Measurements from ENCODE around the gene NEU2. TPM values are rescaled to one million over a fixed set of nuclear protein-coding genes. Genes with fewer than 3 reads are reported as not detected.
A peak's percentile ranks its signal among the peaks of the same experiment; 100 is the strongest.

NEU2 gene
- total RNA-seq, 3 donors from 2014 or later (not counting 1 experiment from before 2014, with no cell fraction given), result not detected

GRCh38 chr2:233082931-233083755 is 50.7 kb downstream of the NEU2 start:
- H3K9me3 Mint-ChIP-seq, result no peaks in the 10 kb centered on the region
- 32% methylated on average over 9 of the region's 9 CpGs for WGBS (ENCODE audit: insufficient coverage)
- peaks cover 38% of the 10 kb centered on the region for H3K36me3 ChIP-seq (ENCODE audit: control insufficient read depth, insufficient read depth, low read length)
- peak in 1 of 2 donors; percentile 23 for DNase-seq
- no peak for ATAC-seq
- peak overlapping the region; percentile 85 for H3K27ac ChIP-seq (ENCODE audit: low read length)
- H3K27me3 ChIP-seq (ENCODE audit: control insufficient read depth, insufficient read depth, low read length), result no peaks in the 10 kb centered on the region
- peaks cover 100% of the 10 kb centered on the region for H3K4me1 ChIP-seq (ENCODE audit: control insufficient read depth, insufficient read depth, low read length)
- H3K4me3 ChIP-seq (ENCODE audit: low read length), result no peak overlapping the region
- intact Hi-C loops (cut with micrococcal nuclease), result loop anchor here (10.0 kb wide), 1 partner anchor 302 kb away; no protein-coding TSS in a partner anchor
- H3K4me3 Mint-ChIP-seq, result peak overlapping the region; percentile 89
- H3K9me3 ChIP-seq (ENCODE audit: control insufficient read depth, insufficient read depth, low read length), result no peaks in the 10 kb centered on the region
- no peaks in the 10 kb centered on the region for H3K27me3 Mint-ChIP-seq (ENCODE audit: low read depth in 2 of 2)
- H3K27ac Mint-ChIP-seq, result no peak overlapping the region
- TF ChIP-seq CTCF (IDR thresholded peaks at IDR 0.05), result no peak
- peaks cover 91 to 96% of the 10 kb centered on the region in 2 donors for H3K4me1 Mint-ChIP-seq
- H3K36me3 Mint-ChIP-seq, result peaks cover 10% of the 10 kb centered on the region

- ATAC-seq, result no peak
- intact Hi-C loops (cut with micrococcal nuclease), result loop anchor here (1.0 to 10.0 kb wide), 3 partner anchors 17 to 301 kb away; partner anchors contain the start of gene INPP5D
- Mint-ChIP-seq H3K9me3 (no peaks in the 10 kb centered on the region), H3K4me3 (peak overlapping the region; percentile 89), H3K27ac (no peak overlapping the region), H3K4me1 (peaks cover 95 to 96% of the 10 kb centered on the region in 2 donors), H3K27me3 (ENCODE audit: low read depth in 2 of 2) (no peaks in the 10 kb centered on the region), H3K36me3 (peaks cover 15% of the 10 kb centered on the region)
- Histone ChIP-seq H3K4me3 (ENCODE audit: low read length) (no peak overlapping the region), H3K36me3 (ENCODE audit: control insufficient read depth, insufficient read depth, low read length) (peaks cover 41% of the 10 kb centered on the region), H3K27ac (ENCODE audit: low read length) (peak overlapping the region; percentile 85), H3K9me3 (ENCODE audit: control insufficient read depth, insufficient read depth, low read length) (no peaks in the 10 kb centered on the region), H3K27me3 (ENCODE audit: control insufficient read depth, insufficient read depth, low read length) (no peaks in the 10 kb centered on the region), H3K4me1 (ENCODE audit: control insufficient read depth, insufficient read depth, low read length) (peaks cover 100% of the 10 kb centered on the region)
- TF ChIP-seq CTCF (IDR thresholded peaks at IDR 0.05), result no peak
- peak in 1 of 2 donors; percentile 57 for DNase-seq
- WGBS (ENCODE audit: insufficient coverage), result 53% methylated on average over 8 of the region's 8 CpGs
These were observed 51.3 kb downstream of the NEU2 start for GRCh38 chr2:233083782-233084181.

GRCh38 chr2:233084488-233084887 is 52.0 kb downstream of the NEU2 start:
- H3K9me3 Mint-ChIP-seq, result no peaks in the 10 kb centered on the region
- Histone ChIP-seq H3K4me1 (ENCODE audit: control insufficient read depth, insufficient read depth, low read length) (peaks cover 98% of the 10 kb centered on the region), H3K36me3 (ENCODE audit: control insufficient read depth, insufficient read depth, low read length) (peaks cover 48% of the 10 kb centered on the region), H3K9me3 (ENCODE audit: control insufficient read depth, insufficient read depth, low read length) (no peaks in the 10 kb centered on the region), H3K4me3 (ENCODE audit: low read length) (peak overlapping the region; percentile 3), H3K27ac (ENCODE audit: low read length) (peak overlapping the region; percentile 85), H3K27me3 (ENCODE audit: control insufficient read depth, insufficient read depth, low read length) (no peaks in the 10 kb centered on the region)
- no peaks in the 10 kb centered on the region for H3K27me3 Mint-ChIP-seq (ENCODE audit: low read depth in 2 of 2)
- H3K27ac Mint-ChIP-seq, result no peak overlapping the region
- DNase-seq (peak; percentile 64 to 74), ATAC-seq (peak; percentile 61 to 81 (median 76))
- WGBS (ENCODE audit: insufficient coverage), result 1% methylated on average over 13 of the region's 13 CpGs
- no peak for TF ChIP-seq CTCF (IDR thresholded peaks at IDR 0.05)
- H3K36me3 Mint-ChIP-seq, result peaks cover 15% of the 10 kb centered on the region
- peak overlapping the region; percentile 89 for H3K4me3 Mint-ChIP-seq
- intact Hi-C loops (cut with micrococcal nuclease), result loop anchor here (1.0 to 10.0 kb wide), 3 partner anchors 16 to 300 kb away; partner anchors contain the start of gene INPP5D
- peaks cover 94 to 96% of the 10 kb centered on the region in 2 donors for H3K4me1 Mint-ChIP-seq

Other genes with a start within 250 kb of the NEU2 start
- gene SNORC, start 162.4 kb upstream of the NEU2 start, total RNA-seq, result 1 to 10 TPM in 1 of 3 donors, under 1 TPM in 2; 0.47 to 1.0 (median 0.98) TPM
- gene NGEF, start 19.4 kb upstream of the NEU2 start, total RNA-seq, result not detected
- gene INPP5D, start 27.7 kb downstream of the NEU2 start, total RNA-seq, result 100 to 1,000 TPM; 385 to 498 (median 497) TPM
- gene ATG16L1, start 219.0 kb downstream of the NEU2 start, total RNA-seq, result 100 to 1,000 TPM; 106 to 142 (median 117) TPM